ENCODE measurements around the gene CIZ1.

The CIZ1 gene

DNA sequence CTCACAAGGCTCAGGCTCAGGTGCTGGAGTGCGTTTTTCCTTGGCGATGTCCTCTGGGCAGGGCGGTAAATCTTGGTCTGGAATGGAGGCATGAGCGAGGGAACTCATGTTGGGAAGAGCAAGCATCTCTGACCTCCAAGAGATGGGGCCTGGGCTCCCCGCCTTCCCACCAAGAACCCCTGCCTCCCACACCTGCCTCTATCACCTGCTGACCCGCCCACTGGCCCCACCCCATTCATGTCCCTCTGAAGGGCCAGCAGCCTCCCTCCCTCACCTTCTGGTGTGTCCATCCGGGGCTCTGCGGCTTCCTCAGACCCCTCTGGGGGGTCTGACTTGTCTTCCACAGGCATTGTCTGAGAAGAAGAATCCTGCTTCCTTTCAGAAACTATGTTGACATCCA, 10.9 kb downstream of the CIZ1 start:
- no peak for DNase-seq (ENCODE audit: low spot score)
- TF ChIP-seq, protein P1, sequence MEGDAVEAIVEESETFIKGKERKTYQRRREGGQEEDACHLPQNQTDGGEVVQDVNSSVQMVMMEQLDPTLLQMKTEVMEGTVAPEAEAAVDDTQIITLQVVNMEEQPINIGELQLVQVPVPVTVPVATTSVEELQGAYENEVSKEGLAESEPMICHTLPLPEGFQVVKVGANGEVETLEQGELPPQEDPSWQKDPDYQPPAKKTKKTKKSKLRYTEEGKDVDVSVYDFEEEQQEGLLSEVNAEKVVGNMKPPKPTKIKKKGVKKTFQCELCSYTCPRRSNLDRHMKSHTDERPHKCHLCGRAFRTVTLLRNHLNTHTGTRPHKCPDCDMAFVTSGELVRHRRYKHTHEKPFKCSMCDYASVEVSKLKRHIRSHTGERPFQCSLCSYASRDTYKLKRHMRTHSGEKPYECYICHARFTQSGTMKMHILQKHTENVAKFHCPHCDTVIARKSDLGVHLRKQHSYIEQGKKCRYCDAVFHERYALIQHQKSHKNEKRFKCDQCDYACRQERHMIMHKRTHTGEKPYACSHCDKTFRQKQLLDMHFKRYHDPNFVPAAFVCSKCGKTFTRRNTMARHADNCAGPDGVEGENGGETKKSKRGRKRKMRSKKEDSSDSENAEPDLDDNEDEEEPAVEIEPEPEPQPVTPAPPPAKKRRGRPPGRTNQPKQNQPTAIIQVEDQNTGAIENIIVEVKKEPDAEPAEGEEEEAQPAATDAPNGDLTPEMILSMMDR (IDR thresholded peaks at IDR 0.05; ENCODE audit: extremely low read depth, missing control alignments): no peak

GRCh38 chr9:128180001-128180400, 11.4 kb downstream of the CIZ1 start:
- DNase-seq (ENCODE audit: low spot score): no peak
- TF ChIP-seq, protein P1 (IDR thresholded peaks at IDR 0.05; ENCODE audit: extremely low read depth, missing control alignments): no peak

GRCh38 chr9:128178806-128179431, 12.5 kb downstream of the CIZ1 start:
- TF ChIP-seq, protein P1 (IDR thresholded peaks at IDR 0.05; ENCODE audit: extremely low read depth, missing control alignments): no peak

GRCh38 chr9:128175726-128176125, 15.6 kb downstream of the CIZ1 start:
- no peak for DNase-seq (ENCODE audit: low spot score)
- TF ChIP-seq, protein P1 (IDR thresholded peaks at IDR 0.05; ENCODE audit: extremely low read depth, missing control alignments): no peak

More at GRCh38 chr9:128178806-128179431, 12.5 kb downstream of the CIZ1 start:
- no peak for DNase-seq (ENCODE audit: low spot score)

DNA sequence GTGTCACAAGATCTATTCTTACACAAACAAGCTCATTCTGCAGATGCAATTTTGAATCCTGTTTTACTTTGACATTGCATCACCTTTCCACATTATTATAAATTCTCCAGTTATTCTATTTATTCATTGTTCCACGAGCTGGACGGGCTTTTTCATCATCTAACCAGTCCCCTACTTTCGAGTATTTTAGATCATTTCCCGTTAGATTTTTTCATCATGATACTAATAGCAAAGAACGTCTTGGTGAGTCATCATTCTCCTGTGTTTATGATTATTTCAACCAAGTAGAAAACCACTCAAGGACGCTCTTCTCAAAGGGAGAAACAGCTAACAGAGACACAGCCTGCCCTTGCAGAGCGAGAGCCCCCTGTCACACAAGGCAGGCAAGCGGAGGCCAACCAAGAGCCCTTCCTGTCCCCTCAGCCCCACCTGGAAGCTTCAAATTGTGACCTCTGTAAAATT, 16.2 kb downstream of the CIZ1 start:
- TF ChIP-seq, protein P1 (IDR thresholded peaks at IDR 0.05; ENCODE audit: extremely low read depth, missing control alignments): no peak
- DNase-seq (ENCODE audit: low spot score): no peak

DNA sequence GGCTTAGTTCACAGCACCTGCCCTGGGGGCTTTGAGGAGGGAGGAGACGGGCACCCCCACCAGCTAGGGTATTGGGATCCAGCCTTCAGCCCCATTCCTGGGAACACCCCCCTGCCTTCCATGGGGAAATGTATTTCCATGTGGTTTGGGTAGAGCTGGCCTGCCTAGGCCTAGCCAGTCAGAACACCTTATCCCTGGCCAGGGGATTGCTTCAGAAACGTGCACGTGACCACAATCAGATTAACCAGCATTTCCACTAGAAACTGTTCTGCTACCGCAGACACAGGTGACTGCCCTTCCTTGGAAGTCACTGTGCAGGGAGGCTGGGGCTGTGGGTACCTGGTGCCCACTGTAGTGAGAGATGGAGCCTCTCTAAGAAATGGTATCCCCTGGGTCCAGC, 17.3 kb downstream of the CIZ1 start:
- TF ChIP-seq, protein P1 (IDR thresholded peaks at IDR 0.05; ENCODE audit: extremely low read depth, missing control alignments): no peak
- DNase-seq (ENCODE audit: low spot score): no peak

DNA sequence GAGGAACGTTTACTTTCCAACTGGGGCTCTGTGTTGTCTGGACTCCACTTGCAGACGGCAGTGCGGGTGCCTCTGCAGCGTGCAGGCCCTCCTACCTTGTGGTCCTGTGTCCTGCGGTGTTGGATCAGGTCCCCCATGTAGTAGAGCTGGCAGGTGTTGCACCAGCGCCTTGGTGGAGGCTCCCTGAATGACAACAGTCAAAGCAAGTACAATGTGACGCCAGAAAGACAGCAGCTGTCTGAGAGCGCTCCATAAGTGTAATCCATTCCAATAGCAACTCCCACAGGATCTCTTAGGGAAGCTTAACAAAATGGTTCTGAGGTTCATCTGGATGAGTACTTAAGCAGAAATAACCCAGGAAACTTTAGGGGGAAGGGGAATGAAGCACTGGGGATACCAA, 21.4 kb downstream of the CIZ1 start:
- DNase-seq (ENCODE audit: low spot score): no peak
- TF ChIP-seq, protein P1 (IDR thresholded peaks at IDR 0.05; ENCODE audit: extremely low read depth, missing control alignments): no peak

Data from GM20000 (cell line).